Heart left ventricle (tissue), 16 donors: Measurements from ENCODE around the gene DHCR24. TPM values are rescaled to one million over a fixed set of nuclear protein-coding genes. Genes with fewer than 3 reads are reported as not detected.

Source experiments
- ATAC-seq, 4 donors: fragments of 200-7000 bp; cut with Tn5 transposase; one replicate each; pipeline ENCODE4 v1.9.1; 2020 to 2022; ENCODE audit warnings: moderate library complexity in 4 of 4, mild to moderate bottlenecking in 3 of 4, moderate number of reproducible peaks in 1 of 4
- DNase-seq, 5 donors: peaks; one replicate each; pipeline ENCODE4 v3.0.0-alpha.2; 2020
- H3K27ac ChIP-seq, 12 donors: fragments of 200-600 bp; sonication (generic) in 4 of 12; one replicate each; pipeline versions ENCODE4 v1.5.0 to v1.8.0; 2016 to 2022; ENCODE audit warnings: mild to moderate bottlenecking in 2 of 12
- H3K27me3 ChIP-seq, 9 donors: fragments of 200-600 bp; sonication (generic) in 2 of 9; one replicate each; pipeline versions ENCODE4 v1.5.1 to v1.8.0; 2016 to 2022; ENCODE audit warnings: mild to moderate bottlenecking in 3 of 9
- H3K36me3 ChIP-seq, 9 donors: fragments of 200-600 bp; sonication (generic) in 2 of 9; one replicate each; pipeline versions ENCODE4 v1.5.0 to v1.8.0; 2018 to 2022; ENCODE audit warnings: mild to moderate bottlenecking in 2 of 9
- H3K4me1 ChIP-seq, 12 donors: fragments of 200-600 bp; sonication (generic) in 4 of 12; one replicate each; pipeline versions ENCODE4 v1.5.0 to v1.8.0; 2016 to 2022; ENCODE audit warnings: mild to moderate bottlenecking in 3 of 12
- H3K4me3 ChIP-seq, 12 donors: fragments of 200-600 bp; sonication (generic) in 4 of 12; one replicate each; pipeline versions ENCODE4 v1.5.0 to v1.8.0; 2017 to 2022; ENCODE audit warnings: mild to moderate bottlenecking in 9 of 12, moderate library complexity in 4 of 12
- H3K9me3 ChIP-seq, 12 donors: fragments of 200-600 bp; sonication (generic) in 4 of 12; one replicate each; pipeline versions ENCODE4 v1.5.0 to v1.8.0; 2016 to 2022; ENCODE audit warnings: mild to moderate bottlenecking in 1 of 12
- POLR2A ChIP-seq, 2 donors: fragments of 450-650 bp; IDR thresholded peaks; one replicate each; pipeline ENCODE4 v1.6.1; 2017; ENCODE audit warnings: antibody characterized with exemption in 2 of 2, mild to moderate bottlenecking in 2 of 2, moderate library complexity in 2 of 2
- WGBS, 4 donors: extraction: QIAGEN DNeasy Blood & Tissue Kit in 2 of 4; methylation state at CpG; one replicate each; pipeline versions ENCODE4 v1.1.5 to v1.1.7; 2013 to 2018; 5-methylcytosine and 5-hydroxymethylcytosine counted together
- intact Hi-C, 10 donors: fragments of 100-400 bp; cut with DNase I; formaldehyde crosslinking; loops; one replicate each; pipeline versions ENCODE4 v1.11.1 to v1.14.2; 2022
- polyA plus RNA-seq, 2 donors: library from polyadenylated mRNA; stranded (reverse); fragments of 200-250 nt; gene quantifications; one replicate each; pipeline ENCODE4 v1.2.3, GENCODE V29; 2013
- total RNA-seq, 9 donors: library from RNA; depleted of rRNA in 2 of 9; stranded (reverse); fragments of >200 nt in 2 of 9; fragmentation: NEBNext Ultra II Directional in 3 of 9; extraction: Animal tissue kit (Norgen Biotek cat#: 25700) in 3 of 9; gene quantifications; one replicate each; pipeline versions ENCODE4 v1.1.0 to v1.2.4, GENCODE V29; 2016 to 2023
- TF ChIP-seq, protein P1 (sequence below), 12 donors: fragments of 200-600 bp; sonication (generic) in 4 of 12; IDR thresholded peaks; one replicate each; pipeline versions ENCODE4 v1.5.0 to v1.8.0; 2018 to 2022; ENCODE audit warnings: antibody characterized with exemption in 12 of 12, mild to moderate bottlenecking in 5 of 12
- donor health status: ischemic (EF 13 %, LVEDD 7.1; RV severe dilation, severe dysfunction).
- donor health status: healthy with polysubstance abuse.
- donor health status: DM: no; HTN: yes; CAD: no.
- donor health status: DM: no; HTN: no; CAD: no.
- donor health status: ischemic (EF 25% LVEDD 6.9; RV normal size, moderate dysfunction).
- donor health status: ischemic (EF 25% LVEDD 5.7; RV mildly dilated, moderate dysfunction).
- donor health status: healthy.
- donor health status: DM: yes; HTN: yes; CAD: no.
- donor health status: ischemic (EF 35%, LVEDD 5.7; RV mildly dilated, moderate dysfunction).
- donor health status: nonischemic (EF 11% LVEDD 7.7; RV severe dilation, severe dysfunction).
- donor health status: DM: yes; HTN: yes; CAD: no.
- donor health status: PGD.
- donor health status: ischemic (EF 29% LVEDD 5.4; RV normal size, mild dysfunction).
- donor health status: nonischemic (EF 23%, LVEDD 6.1; RV moderate dilation, normal function).

Gene DHCR24
- total and polyA plus RNA-seq, 11 donors = 5.3 to 109 (median 25.4) TPM

DNA sequence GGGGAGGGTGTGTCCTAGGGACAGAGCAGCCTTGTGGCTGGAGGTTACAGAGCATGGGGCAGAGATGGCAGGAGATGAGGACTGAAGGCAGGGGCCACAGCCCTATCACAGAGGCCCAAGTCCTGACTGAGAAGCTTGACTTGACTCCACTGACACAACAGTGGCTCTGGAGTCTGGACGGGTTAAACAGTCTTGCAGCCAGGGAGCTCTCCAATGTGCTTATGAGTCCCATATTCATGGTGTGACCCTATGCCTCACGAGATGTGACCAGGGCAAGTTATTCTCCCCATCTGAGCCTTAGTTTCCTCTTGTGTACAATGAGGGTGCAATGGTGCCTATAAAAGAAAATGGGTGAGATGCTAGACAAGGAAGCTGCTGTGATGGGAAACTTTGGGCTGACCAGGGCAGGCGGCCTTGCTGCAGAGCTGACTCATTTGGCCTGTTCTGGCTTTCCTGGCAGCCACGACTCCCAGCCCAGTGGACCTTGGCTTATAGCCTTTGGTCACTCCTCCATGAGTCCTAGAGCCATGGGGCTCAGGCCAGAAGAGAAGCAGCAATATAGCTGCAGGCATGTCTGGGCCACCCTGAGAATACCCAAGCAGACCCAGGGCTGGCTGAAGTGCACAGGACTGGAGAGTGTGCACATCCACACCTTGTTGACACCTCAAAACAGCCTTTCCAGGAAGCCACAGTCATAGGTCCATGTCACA lies 83.1 kb downstream of the DHCR24 start:
- peaks cover 0 to 45% (median 19%) of the 10 kb centered on the region in 9 donors for H3K27me3 ChIP-seq
- no peak overlapping the region for H3K4me3 ChIP-seq
- intact Hi-C loops = loop anchor here in 5 of 10 donors (10.0 kb wide), 2 partner anchors 309 to 729 kb away; no protein-coding TSS in a partner anchor
- no peaks in the 10 kb centered on the region for H3K36me3 ChIP-seq
- TF ChIP-seq, protein P1, sequence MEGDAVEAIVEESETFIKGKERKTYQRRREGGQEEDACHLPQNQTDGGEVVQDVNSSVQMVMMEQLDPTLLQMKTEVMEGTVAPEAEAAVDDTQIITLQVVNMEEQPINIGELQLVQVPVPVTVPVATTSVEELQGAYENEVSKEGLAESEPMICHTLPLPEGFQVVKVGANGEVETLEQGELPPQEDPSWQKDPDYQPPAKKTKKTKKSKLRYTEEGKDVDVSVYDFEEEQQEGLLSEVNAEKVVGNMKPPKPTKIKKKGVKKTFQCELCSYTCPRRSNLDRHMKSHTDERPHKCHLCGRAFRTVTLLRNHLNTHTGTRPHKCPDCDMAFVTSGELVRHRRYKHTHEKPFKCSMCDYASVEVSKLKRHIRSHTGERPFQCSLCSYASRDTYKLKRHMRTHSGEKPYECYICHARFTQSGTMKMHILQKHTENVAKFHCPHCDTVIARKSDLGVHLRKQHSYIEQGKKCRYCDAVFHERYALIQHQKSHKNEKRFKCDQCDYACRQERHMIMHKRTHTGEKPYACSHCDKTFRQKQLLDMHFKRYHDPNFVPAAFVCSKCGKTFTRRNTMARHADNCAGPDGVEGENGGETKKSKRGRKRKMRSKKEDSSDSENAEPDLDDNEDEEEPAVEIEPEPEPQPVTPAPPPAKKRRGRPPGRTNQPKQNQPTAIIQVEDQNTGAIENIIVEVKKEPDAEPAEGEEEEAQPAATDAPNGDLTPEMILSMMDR (IDR thresholded peaks at IDR 0.05) = no peak
- TF ChIP-seq POLR2A (IDR thresholded peaks at IDR 0.05) = no peak
- ATAC-seq = no peak
- 47 to 76% (median 62%) methylated on average over 4 of the region's 4 CpGs for WGBS, 4 donors
- no peak overlapping the region for H3K27ac ChIP-seq
- DNase-seq = peak in 1 of 5 donors; percentile 3
- H3K9me3 ChIP-seq = no peaks in the 10 kb centered on the region
- H3K4me1 ChIP-seq = peaks cover 0 to 18% (median 5%) of the 10 kb centered on the region in 12 donors

DNA sequence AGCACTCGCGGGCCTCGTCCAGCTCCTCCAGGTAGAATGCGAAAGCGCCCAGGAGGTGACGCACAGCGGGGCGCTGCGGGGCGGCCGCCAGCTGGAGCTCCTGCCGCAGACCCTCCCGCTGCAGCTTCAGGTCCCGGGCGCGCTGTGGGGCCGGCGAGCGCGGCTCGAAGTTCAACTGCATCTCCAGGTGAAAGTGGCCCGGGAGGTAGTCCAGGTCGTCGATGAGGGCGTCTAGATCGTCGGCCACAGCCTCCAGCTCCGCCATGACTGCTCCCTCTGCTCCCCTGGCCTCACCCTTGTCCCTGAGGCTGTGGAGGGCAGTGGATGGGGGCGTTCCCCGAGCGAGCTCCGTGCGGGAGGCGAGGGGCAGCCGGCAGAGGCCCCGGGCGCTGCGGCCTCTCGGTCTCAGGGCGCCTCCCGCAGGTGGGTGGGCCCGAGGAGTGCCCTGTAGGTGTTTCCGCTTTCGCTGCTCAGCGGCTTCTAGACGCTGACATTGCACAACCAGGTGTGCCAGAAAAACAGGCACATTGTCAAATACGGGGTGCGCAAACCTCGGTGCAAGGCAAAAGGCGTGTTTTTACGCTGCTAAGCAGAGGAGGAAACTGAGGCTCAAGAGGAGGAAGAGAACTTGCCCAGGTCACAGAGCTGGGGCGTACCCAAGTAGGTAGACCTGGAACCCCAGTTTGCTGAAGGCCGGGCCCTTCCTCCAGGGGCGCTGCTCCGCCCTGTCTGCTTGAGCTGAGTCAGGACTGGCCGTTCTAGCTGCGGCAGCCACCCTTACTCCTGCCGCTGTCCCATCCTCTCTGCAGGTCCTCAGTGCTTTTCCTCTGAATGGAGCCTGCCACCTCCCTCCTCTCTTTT lies 85.9 kb downstream of the DHCR24 start, which contains the start of gene TTC22:
Gene TTC22, minus strand, starts transcription at position 425 of the 861 bp plus-strand sequence. Its CDS starts 160 bp downstream, at position 265.
- no peak for DNase-seq
- ATAC-seq = peak; percentile 47 to 78 (median 68)
- WGBS, 4 donors = 9 to 16% (median 12%) methylated on average over 39 to 58 of the region's 58 CpGs
- intact Hi-C loops = loop anchor here in 5 of 10 donors (10.0 kb wide), 2 partner anchors 306 to 726 kb away; no protein-coding TSS in a partner anchor
- TF ChIP-seq, protein P1 (IDR thresholded peaks at IDR 0.05) = peak in 8 of 12 donors; percentile 10 to 37 (median 26)
- TF ChIP-seq POLR2A (IDR thresholded peaks at IDR 0.05) = no peak
- Histone ChIP-seq H3K4me3 (peak within 1 kb of the TSS in 11 of 12 donors; percentile 0 to 61 (median 38)), H3K27me3 (peaks cover 0 to 45% (median 19%) of the 10 kb centered on the region in 9 donors), H3K27ac (peak within 1 kb of the TSS in 2 of 12 donors; percentile 43 to 49), H3K9me3 (no peaks in the 10 kb centered on the region), H3K4me1 (peaks cover 0 to 21% (median 5%) of the 10 kb centered on the region in 12 donors), H3K36me3 (no peaks in the 10 kb centered on the region)

DNA sequence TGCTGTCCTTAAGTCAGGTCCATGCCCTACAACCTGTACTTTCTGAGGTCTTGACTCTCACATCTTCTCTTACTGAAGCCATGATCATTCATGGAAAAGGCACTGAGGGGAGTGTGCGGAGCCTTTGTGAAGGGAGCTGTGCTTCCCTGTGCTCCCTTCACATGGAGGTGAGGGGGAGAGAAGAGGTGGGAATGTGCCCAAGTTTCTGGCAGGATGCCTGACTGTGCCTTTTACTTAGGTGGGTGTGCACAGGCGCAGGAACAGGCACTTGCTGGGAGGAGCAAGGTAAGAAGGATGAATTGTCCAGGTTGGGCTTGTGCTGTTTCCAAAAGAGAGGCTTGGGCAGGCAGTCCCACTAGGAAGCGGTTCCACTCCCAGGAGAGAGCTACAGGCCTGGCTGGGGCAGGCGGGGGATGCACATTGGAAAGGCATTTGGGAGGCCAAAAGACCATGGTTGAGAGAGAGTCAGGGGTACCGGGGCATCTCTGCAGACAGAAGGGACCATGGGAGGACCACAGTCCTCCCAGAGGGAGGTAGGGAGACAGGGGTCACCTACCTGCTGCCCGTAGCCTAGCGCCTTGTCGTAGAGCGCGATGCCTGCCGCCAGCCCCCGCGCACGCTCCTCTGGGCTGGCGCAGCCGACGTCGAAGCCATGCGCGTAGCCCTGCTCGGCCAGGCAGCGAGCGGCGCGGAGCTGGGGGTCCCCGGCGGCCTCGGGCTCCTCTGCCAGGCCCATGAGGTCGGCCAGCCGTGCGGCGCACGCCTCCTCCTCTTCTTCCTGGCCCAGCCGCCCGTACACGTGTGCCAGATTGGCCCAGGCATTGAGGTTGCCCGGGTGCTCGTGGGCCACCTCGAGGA lies 86.7 kb downstream of the DHCR24 start:
- H3K36me3 ChIP-seq = no peaks in the 10 kb centered on the region
- intact Hi-C loops = loop anchor here in 5 of 10 donors (10.0 kb wide), 2 partner anchors 305 to 725 kb away; no protein-coding TSS in a partner anchor
- TF ChIP-seq POLR2A (IDR thresholded peaks at IDR 0.05) = no peak
- TF ChIP-seq, protein P1 (IDR thresholded peaks at IDR 0.05) = no peak
- no peaks in the 10 kb centered on the region for H3K9me3 ChIP-seq
- no peak for ATAC-seq
- WGBS, 4 donors = 36 to 95% (median 48%) methylated on average over 5 to 39 of the region's 39 CpGs
- H3K4me1 ChIP-seq = peaks cover 0 to 21% (median 5%) of the 10 kb centered on the region in 12 donors
- H3K27me3 ChIP-seq = peaks cover 0 to 42% (median 19%) of the 10 kb centered on the region in 9 donors
- peak overlapping the region in 2 of 12 donors; percentile 43 to 49 for H3K27ac ChIP-seq
- peak overlapping the region in 9 of 12 donors; percentile 13 to 61 (median 39) for H3K4me3 ChIP-seq
- DNase-seq = no peak

Other genes with a start within 250 kb of the DHCR24 start
- 10 to 100 TPM in 4 of 9 donors, 1 to 10 TPM in 5; 2.3 to 18.6 (median 9.2) TPM for gene MROH7, start 245.4 kb downstream of the DHCR24 start, total RNA-seq
- 10 to 100 TPM in 1 of 2 donors, 1 to 10 TPM in 1; 2.9 to 12.5 TPM for gene MROH7, start 245.4 kb downstream of the DHCR24 start, polyA plus RNA-seq
- 10 to 100 TPM in 8 of 9 donors, 1 to 10 TPM in 1; 9.5 to 24.0 (median 15.2) TPM for gene TTC4, start 171.3 kb downstream of the DHCR24 start, total RNA-seq
- gene TTC4, start 171.3 kb downstream of the DHCR24 start, polyA plus RNA-seq = 10 to 100 TPM in 1 of 2 donors, 1 to 10 TPM in 1; 9.9 to 24.1 TPM
- 1 to 10 TPM; 4.5 to 7.7 (median 5.3) TPM for gene PARS2, start 122.7 kb downstream of the DHCR24 start, total RNA-seq
- 1 to 10 TPM; 1.7 to 4.5 TPM for gene PARS2, start 122.7 kb downstream of the DHCR24 start, polyA plus RNA-seq
- gene TTC22, start 85.9 kb downstream of the DHCR24 start, total RNA-seq = 1 to 10 TPM in 1 of 9 donors, under 1 TPM in 6, not detected in 2; 0.12 to 2.5 (median 0.29) TPM
- under 1 TPM; 0.06 to 0.19 TPM for gene TTC22, start 85.9 kb downstream of the DHCR24 start, polyA plus RNA-seq
- gene TMEM61, start 93.4 kb upstream of the DHCR24 start, total RNA-seq = 1 to 10 TPM in 1 of 9 donors, under 1 TPM in 1, not detected in 7; 0.48 to 1.2 TPM
- gene TMEM61, start 93.4 kb upstream of the DHCR24 start, polyA plus RNA-seq = not detected
- not detected for gene BSND, start 111.7 kb upstream of the DHCR24 start, total RNA-seq
- not detected for gene BSND, start 111.7 kb upstream of the DHCR24 start, polyA plus RNA-seq
- gene PCSK9, start 152.4 kb upstream of the DHCR24 start, total RNA-seq = under 1 TPM in 1 of 9 donors, not detected in 8; 0.45 TPM
- gene PCSK9, start 152.4 kb upstream of the DHCR24 start, polyA plus RNA-seq = under 1 TPM in 1 of 2 donors, not detected in 1; 0.04 TPM